ENCODE results near the gene ANGEL2.
"Not testable (repeated sequence)": the region's sequence is repeated elsewhere in the genome, so short reads cannot be mapped to it uniquely, and the experiment has no call there.

ANGEL2 gene

GRCh38 chr1:213049232-213049631 lies 33.6 kb upstream of the ANGEL2 start:
- H3K9ac ChIP-seq (ENCODE audit: low read depth, low read length, poor library complexity) = no peak overlapping the region
- no peaks in the 10 kb centered on the region for H3K79me1 ChIP-seq (ENCODE audit: low read depth, low read length)
- peaks cover 0 to 1% of the 10 kb centered on the region in 2 donors for H3K4me1 ChIP-seq (ENCODE audit: control insufficient read depth in 2 of 2, insufficient read depth in 1 of 2, low read depth in 1 of 2, low read length in 2 of 2)
- no peak overlapping the region for H2BK15ac ChIP-seq (ENCODE audit: low read length)
- no peak overlapping the region for H2AK5ac ChIP-seq (ENCODE audit: low read depth, low read length)
- no peak overlapping the region for H3K4me2 ChIP-seq (ENCODE audit: insufficient read depth, low read length, poor library complexity, severe bottlenecking)
- H3K27me3 ChIP-seq (ENCODE audit: control insufficient read depth in 3 of 3, insufficient read depth in 3 of 3, low read depth in 1 of 3, low read length in 3 of 3) = peaks cover 0 to 1% (median 0%) of the 10 kb centered on the region in 3 experiments
- H3K27ac ChIP-seq (replicated peaks; ENCODE audit: low read length) = no peak overlapping the region
- peaks cover 0 to 6% of the 10 kb centered on the region in 2 donors for H3K9me3 ChIP-seq (replicated peaks in 1 of 2; ENCODE audit: control insufficient read depth in 2 of 2, insufficient read depth in 1 of 2, low read depth in 1 of 2, low read length in 2 of 2)
- H3K4ac ChIP-seq (ENCODE audit: low read length) = no peak overlapping the region
- H3K23ac ChIP-seq (ENCODE audit: low read depth, low read length, poor library complexity) = no peak overlapping the region
- H3K4me3 ChIP-seq (ENCODE audit: low read length in 2 of 2) = no peak overlapping the region
- no peak overlapping the region for H2BK12ac ChIP-seq (ENCODE audit: low read length)
- peak overlapping the region; percentile 16 for H2AFZ ChIP-seq (ENCODE audit: low read length)
- H3K14ac ChIP-seq (ENCODE audit: low read length) = no peak overlapping the region
- whole genome bisulfite sequencing, 2 donors (ENCODE audit: extremely low coverage in 2 of 2, insufficient read length in 2 of 2, insufficient replicate concordance in 1 of 2) = no CpG with 5 or more reads among the region's 1 CpG
- H2BK120ac ChIP-seq (ENCODE audit: low read depth, low read length) = no peak overlapping the region
- no peak overlapping the region for H4K8ac ChIP-seq (ENCODE audit: low read depth, low read length)
- H3K36me3 ChIP-seq (replicated peaks in 1 of 2; ENCODE audit: control insufficient read depth in 2 of 2, insufficient read depth in 2 of 2, low read length in 2 of 2) = no peaks in the 10 kb centered on the region
- no peak for DNase-seq (ENCODE audit: low spot score)
- H2BK5ac ChIP-seq (ENCODE audit: low read length) = no peak overlapping the region
- H3K18ac ChIP-seq (ENCODE audit: low read length) = no peak overlapping the region
- H4K91ac ChIP-seq (ENCODE audit: low read depth, low read length, poor library complexity) = no peak overlapping the region

- not testable (repeated sequence) for H2BK120ac ChIP-seq (ENCODE audit: low read depth, low read length); H2AK5ac ChIP-seq (ENCODE audit: low read depth, low read length); H3K14ac ChIP-seq (ENCODE audit: low read length); DNase-seq (ENCODE audit: low spot score); H3K4me2 ChIP-seq (ENCODE audit: insufficient read depth, low read length, poor library complexity, severe bottlenecking); H2BK15ac ChIP-seq (ENCODE audit: low read length); H3K18ac ChIP-seq (ENCODE audit: low read length); H3K23ac ChIP-seq (ENCODE audit: low read depth, low read length, poor library complexity); H3K9me3 ChIP-seq (replicated peaks in 1 of 2; ENCODE audit: control insufficient read depth in 2 of 2, insufficient read depth in 1 of 2, low read depth in 1 of 2, low read length in 2 of 2); H3K27ac ChIP-seq (replicated peaks; ENCODE audit: low read length); H3K9ac ChIP-seq (ENCODE audit: low read depth, low read length, poor library complexity); H3K79me1 ChIP-seq (ENCODE audit: low read depth, low read length); H2BK12ac ChIP-seq (ENCODE audit: low read length); H3K4me1 ChIP-seq (ENCODE audit: control insufficient read depth in 2 of 2, insufficient read depth in 1 of 2, low read depth in 1 of 2, low read length in 2 of 2); H4K91ac ChIP-seq (ENCODE audit: low read depth, low read length, poor library complexity); H4K8ac ChIP-seq (ENCODE audit: low read depth, low read length); H2BK5ac ChIP-seq (ENCODE audit: low read length); H3K27me3 ChIP-seq (ENCODE audit: control insufficient read depth in 3 of 3, insufficient read depth in 3 of 3, low read depth in 1 of 3, low read length in 3 of 3); H3K36me3 ChIP-seq (replicated peaks in 1 of 2; ENCODE audit: control insufficient read depth in 2 of 2, insufficient read depth in 2 of 2, low read length in 2 of 2); H3K4me3 ChIP-seq (ENCODE audit: low read length in 2 of 2); H3K4ac ChIP-seq (ENCODE audit: low read length)
- H2AFZ ChIP-seq (ENCODE audit: low read length) = peak overlapping the region; percentile 66
- no CpG with 5 or more reads among the region's 13 CpGs for WGBS, 2 donors (ENCODE audit: extremely low coverage in 2 of 2, insufficient read length in 2 of 2, insufficient replicate concordance in 1 of 2)
These were observed 29.9 kb upstream of the ANGEL2 start for GRCh38 chr1:213045321-213046226.

DNA sequence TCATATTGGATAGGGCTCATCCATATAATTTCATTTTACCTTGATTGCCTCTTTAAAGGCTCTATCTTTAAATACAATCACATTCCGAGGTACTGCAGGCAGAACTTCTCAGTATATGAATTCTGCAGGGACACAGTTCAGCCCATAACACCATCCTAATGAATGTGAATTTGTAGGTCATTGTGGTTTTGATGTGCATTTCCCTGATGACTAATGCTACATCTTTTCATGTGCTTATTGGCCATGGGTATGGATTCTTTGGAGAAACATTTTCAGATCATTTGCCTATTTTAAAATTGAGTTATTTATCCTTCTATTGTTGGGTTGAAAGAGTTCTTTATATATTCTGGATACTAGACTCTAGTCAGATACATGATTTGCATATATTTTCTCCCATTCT lies 25.8 kb upstream of the ANGEL2 start:
- H3K4me3 ChIP-seq (ENCODE audit: low read length in 2 of 2) = no peak overlapping the region
- no peak overlapping the region for H2AK5ac ChIP-seq (ENCODE audit: low read depth, low read length)
- no CpG with 5 or more reads among the region's 1 CpG for WGBS, 2 donors (ENCODE audit: extremely low coverage in 2 of 2, insufficient read length in 2 of 2, insufficient replicate concordance in 1 of 2)
- H2BK5ac ChIP-seq (ENCODE audit: low read length) = no peak overlapping the region
- no peak overlapping the region for H2AFZ ChIP-seq (ENCODE audit: low read length)
- H2BK15ac ChIP-seq (ENCODE audit: low read length) = no peak overlapping the region
- no peak overlapping the region for H3K14ac ChIP-seq (ENCODE audit: low read length)
- no peaks in the 10 kb centered on the region for H3K36me3 ChIP-seq (replicated peaks in 1 of 2; ENCODE audit: control insufficient read depth in 2 of 2, insufficient read depth in 2 of 2, low read length in 2 of 2)
- no peak overlapping the region for H4K91ac ChIP-seq (ENCODE audit: low read depth, low read length, poor library complexity)
- no peak overlapping the region for H3K23ac ChIP-seq (ENCODE audit: low read depth, low read length, poor library complexity)
- H3K4ac ChIP-seq (ENCODE audit: low read length) = no peak overlapping the region
- H4K8ac ChIP-seq (ENCODE audit: low read depth, low read length) = no peak overlapping the region
- H3K27ac ChIP-seq (replicated peaks; ENCODE audit: low read length) = no peak overlapping the region
- no peak overlapping the region for H2BK120ac ChIP-seq (ENCODE audit: low read depth, low read length)
- H3K4me2 ChIP-seq (ENCODE audit: insufficient read depth, low read length, poor library complexity, severe bottlenecking) = no peak overlapping the region
- no peak overlapping the region for H3K9ac ChIP-seq (ENCODE audit: low read depth, low read length, poor library complexity)
- H3K9me3 ChIP-seq (replicated peaks in 1 of 2; ENCODE audit: control insufficient read depth in 2 of 2, insufficient read depth in 1 of 2, low read depth in 1 of 2, low read length in 2 of 2) = no peaks in the 10 kb centered on the region
- no peaks in the 10 kb centered on the region for H3K4me1 ChIP-seq (ENCODE audit: control insufficient read depth in 2 of 2, insufficient read depth in 1 of 2, low read depth in 1 of 2, low read length in 2 of 2)
- no peak overlapping the region for H2BK12ac ChIP-seq (ENCODE audit: low read length)
- no peaks in the 10 kb centered on the region for H3K79me1 ChIP-seq (ENCODE audit: low read depth, low read length)
- DNase-seq (ENCODE audit: low spot score) = no peak
- H3K18ac ChIP-seq (ENCODE audit: low read length) = no peak overlapping the region
- no peaks in the 10 kb centered on the region for H3K27me3 ChIP-seq (ENCODE audit: control insufficient read depth in 3 of 3, insufficient read depth in 3 of 3, low read depth in 1 of 3, low read length in 3 of 3)

GRCh38 chr1:213035573-213035972 lies 19.9 kb upstream of the ANGEL2 start:
- H3K79me1 ChIP-seq (ENCODE audit: low read depth, low read length) = no peaks in the 10 kb centered on the region
- H3K36me3 ChIP-seq (replicated peaks in 1 of 2; ENCODE audit: control insufficient read depth in 2 of 2, insufficient read depth in 2 of 2, low read length in 2 of 2) = no peaks in the 10 kb centered on the region
- DNase-seq (ENCODE audit: low spot score) = no peak
- H2BK120ac ChIP-seq (ENCODE audit: low read depth, low read length) = no peak overlapping the region
- no peaks in the 10 kb centered on the region for H3K4me1 ChIP-seq (ENCODE audit: control insufficient read depth in 2 of 2, insufficient read depth in 1 of 2, low read depth in 1 of 2, low read length in 2 of 2)
- no peaks in the 10 kb centered on the region for H3K9me3 ChIP-seq (replicated peaks in 1 of 2; ENCODE audit: control insufficient read depth in 2 of 2, insufficient read depth in 1 of 2, low read depth in 1 of 2, low read length in 2 of 2)
- H4K91ac ChIP-seq (ENCODE audit: low read depth, low read length, poor library complexity) = no peak overlapping the region
- peaks cover 0 to 4% (median 0%) of the 10 kb centered on the region in 3 experiments for H3K27me3 ChIP-seq (ENCODE audit: control insufficient read depth in 3 of 3, insufficient read depth in 3 of 3, low read depth in 1 of 3, low read length in 3 of 3)
- H3K4ac ChIP-seq (ENCODE audit: low read length) = no peak overlapping the region
- H3K9ac ChIP-seq (ENCODE audit: low read depth, low read length, poor library complexity) = no peak overlapping the region
- no peak overlapping the region for H3K14ac ChIP-seq (ENCODE audit: low read length)
- H2BK12ac ChIP-seq (ENCODE audit: low read length) = no peak overlapping the region
- no CpG with 5 or more reads among the region's 2 CpGs for WGBS, 2 donors (ENCODE audit: extremely low coverage in 2 of 2, insufficient read length in 2 of 2, insufficient replicate concordance in 1 of 2)
- H2BK5ac ChIP-seq (ENCODE audit: low read length) = no peak overlapping the region
- no peak overlapping the region for H2BK15ac ChIP-seq (ENCODE audit: low read length)
- H3K18ac ChIP-seq (ENCODE audit: low read length) = no peak overlapping the region
- no peak overlapping the region for H3K23ac ChIP-seq (ENCODE audit: low read depth, low read length, poor library complexity)
- H4K8ac ChIP-seq (ENCODE audit: low read depth, low read length) = no peak overlapping the region
- no peak overlapping the region for H3K27ac ChIP-seq (replicated peaks; ENCODE audit: low read length)
- no peak overlapping the region for H3K4me2 ChIP-seq (ENCODE audit: insufficient read depth, low read length, poor library complexity, severe bottlenecking)
- H3K4me3 ChIP-seq (ENCODE audit: low read length in 2 of 2) = no peak overlapping the region
- no peak overlapping the region for H2AFZ ChIP-seq (ENCODE audit: low read length)
- no peak overlapping the region for H2AK5ac ChIP-seq (ENCODE audit: low read depth, low read length)

All from neuronal stem cell (in vitro differentiated cells).